Adrenal gland (tissue), 19 donors: ENCODE results near the gene UTP14A. TPM values are rescaled to one million over a fixed set of nuclear protein-coding genes. Genes with fewer than 3 reads are reported as not detected.
"Not testable (repeated sequence)": the region's sequence is repeated elsewhere in the genome, so short reads cannot be mapped to it uniquely, and the experiment has no call there.

Experiments
- DNase-seq, 7 donors: peaks; one replicate each; pipeline ENCODE4 v3.0.0-alpha.2; 2019 to 2020
- H3K27ac ChIP-seq, 5 donors: fragments of 200-600 bp; sonication (generic) in 4 of 5; 1 replicate in 3 of 5; 2 replicates in 2 of 5; pipeline versions ENCODE4 v1.5.1 to v1.8.0; 2016 to 2020; ENCODE audit warnings: mild to moderate bottlenecking in 1 of 5
- H3K27me3 ChIP-seq: fragments of 200-600 bp; 2 replicates; pipeline ENCODE4 v1.8.0; 2021
- H3K36me3 ChIP-seq, 2 donors: fragments of 200-600 bp; replicated peaks in 1 of 2; 1 replicate in 1 of 2; 2 replicates in 1 of 2; pipeline versions ENCODE4 v1.5.1 to v1.8.0; 2018 to 2022
- H3K4me1 ChIP-seq, 2 donors: fragments of 200-600 bp; replicated peaks in 1 of 2; 1 replicate in 1 of 2; 2 replicates in 1 of 2; pipeline versions ENCODE4 v1.5.1 to v1.8.0; 2018 to 2021
- H3K4me3 ChIP-seq, 4 donors: fragments of 200-600 bp; sonication (generic) in 3 of 4; one replicate each; pipeline ENCODE4 v1.5.1; 2016 to 2018
- H3K9me3 ChIP-seq, 3 donors: fragments of 200-600 bp; sonication (generic) in 1 of 3; replicated peaks in 1 of 3; 1 replicate in 2 of 3; 2 replicates in 1 of 3; pipeline versions ENCODE4 v1.5.1 to v1.8.0; 2016 to 2021
- CTCF ChIP-seq, 6 experiments: fragments of 450-650 bp in 4 of 6; fragments of 200-600 bp in 2 of 6; sonication (generic) in 1 of 6; IDR thresholded peaks; 1 replicate in 5 of 6; 2 replicates in 1 of 6; pipeline versions ENCODE4 v1.5.1 to v1.8.0; 2016 to 2021; ENCODE audit warnings: antibody characterized with exemption in 6 of 6, mild to moderate bottlenecking in 2 of 6, moderate library complexity in 1 of 6
- POLR2A ChIP-seq, 2 donors: fragments of 450-650 bp; IDR thresholded peaks; one replicate each; pipeline ENCODE4 v1.6.1; 2017; ENCODE audit warnings: antibody characterized with exemption in 2 of 2, mild to moderate bottlenecking in 2 of 2, moderate library complexity in 1 of 2
- WGBS, 4 donors: extraction: QIAGEN DNeasy Blood & Tissue Kit in 2 of 4; methylation state at CpG; one replicate each; pipeline versions ENCODE4 v1.1.5 to v1.1.7; 2013 to 2017; 5-methylcytosine and 5-hydroxymethylcytosine counted together
- intact Hi-C, 2 donors: fragments of 100-400 bp; cut with DNase I; formaldehyde crosslinking; loops; one replicate each; pipeline versions ENCODE4 v1.14.1 to v1.15.0; 2022 to 2023
- long read RNA-seq, 10 donors: library from polyadenylated mRNA in 3 of 10; unstranded in 2 of 10; stranded (forward) in 1 of 10; transcript quantifications; one replicate each; pipeline ENCODE4 v2.0.0 and lab custom pipeline, GENCODE V29; 2021 to 2026
- polyA plus RNA-seq, 3 donors: library from polyadenylated mRNA; stranded (reverse); fragments of 200-250 nt in 2 of 3; fragments of 350-450 nt in 1 of 3; fragmentation: Illumina TruSeq in 1 of 3; extraction: RNeasy Lipid Tissue Mini Kit (QIAGEN cat#74804) in 1 of 3; gene quantifications; one replicate each; pipeline ENCODE4 v1.2.3, GENCODE V29; 2013 to 2014
- total RNA-seq, 9 donors: library from RNA; depleted of rRNA in 4 of 9; stranded (reverse); fragments of >200 nt in 4 of 9; fragments of 120-200 nt in 1 of 9; fragmentation: NEBNext Ultra II Directional in 1 of 9; extraction: Animal tissue kit (Norgen Biotek cat#: 25700) in 1 of 9; gene quantifications; one replicate each; pipeline versions ENCODE4 v1.1.0 to v1.2.4, GENCODE V29; 2013 to 2023
- donor health status: healthy with polysubstance abuse.
- donor health status: Bipolar disorder and iron deficiency.
- donor health status: DM: yes; HTN: yes; CAD: no.
- donor health status: DM: no; HTN: no; CAD: no.
- donor health status: DM: no; HTN: no; CAD: no.
- donor health status: DM: yes; HTN: yes; CAD: no.

The UTP14A gene
- 10 to 100 TPM; 10.1 to 17.5 (median 14.8) TPM for total RNA-seq
- polyA plus RNA-seq: 10 to 100 TPM; 10.7 to 28.1 (median 11.1) TPM
- long read RNA-seq, donor 1, partial matches to known transcripts: 9 of 10 reads
- long read RNA-seq, donor 1, other reads (novel, unspliced or antisense): 0 of 10 reads
- long read RNA-seq, donor 2, partial matches to known transcripts: 0 of 1 reads
- long read RNA-seq, donor 2, other reads (novel, unspliced or antisense): 0 of 1 reads
- long read RNA-seq, donor 3, partial matches to known transcripts: 0 of 1 reads
- long read RNA-seq, donor 3, other reads (novel, unspliced or antisense): 0 of 1 reads
- long read RNA-seq, donor 4, partial matches to known transcripts: 6 of 7 reads
- long read RNA-seq, donor 4, other reads (novel, unspliced or antisense): 0 of 7 reads
- long read RNA-seq, donor 5, transcript UTP14A-201 (15 exons, 2,488 nt): major isoform, 25 of 29 reads
- long read RNA-seq, donor 5, partial matches to known transcripts: 0 of 29 reads
- long read RNA-seq, donor 5, other reads (novel, unspliced or antisense): 4 of 29 reads
- long read RNA-seq, donor 6, partial matches to known transcripts: 5 of 9 reads
- long read RNA-seq, donor 6, other reads (novel, unspliced or antisense): 1 of 9 reads
- long read RNA-seq, donor 7, partial matches to known transcripts: 0 of 2 reads
- long read RNA-seq, donor 7, other reads (novel, unspliced or antisense): 0 of 2 reads
- long read RNA-seq, donor 8, partial matches to known transcripts: 11 of 14 reads
- long read RNA-seq, donor 8, other reads (novel, unspliced or antisense): 0 of 14 reads
- long read RNA-seq, donor 9, partial matches to known transcripts: 7 of 9 reads
- long read RNA-seq, donor 9, other reads (novel, unspliced or antisense): 0 of 9 reads
- long read RNA-seq, donor 10, partial matches to known transcripts: 8 of 8 reads
- long read RNA-seq, donor 10, other reads (novel, unspliced or antisense): 0 of 8 reads

- Histone ChIP-seq H3K36me3 (peaks cover 0 to 4% of the 10 kb centered on the region in 2 donors), H3K9me3 (no peaks in the 10 kb centered on the region), H3K4me1 (no peaks in the 10 kb centered on the region), H3K27me3 (no peaks in the 10 kb centered on the region), H3K4me3 (peak within 1 kb of the TSS in 3 of 4 donors; percentile 3 to 70 (median 55)), H3K27ac (peak within 1 kb of the TSS; percentile 6 to 71 (median 53))
- 0 to 49% (median 17%) methylated on average over 28 to 53 of the region's 53 CpGs for WGBS, 4 donors
- intact Hi-C loops: no loop called here
- DNase-seq: peak; percentile 79 to 95 (median 89)
- TF ChIP-seq CTCF (IDR thresholded peaks at IDR 0.05) (no peak), POLR2A (IDR thresholded peaks at IDR 0.05) (peak in 1 of 2 donors; percentile 54)
These were observed at the start of gene UTP14A for GRCh38 chrX:129905787-129906580. Gene UTP14A (plus strand): TSS chrX:129906164. CDS start chrX:129906211, 47 bp downstream.

- DNase-seq, H3K36me3 ChIP-seq, H3K4me1 ChIP-seq, H3K9me3 ChIP-seq, H3K4me3 ChIP-seq, intact Hi-C loops, H3K27ac ChIP-seq, H3K27me3 ChIP-seq: not testable (repeated sequence)
- 45 to 86% (median 61%) methylated on average over 2 to 6 of the region's 6 CpGs for WGBS, 4 donors
These were observed 46.8 kb upstream of the UTP14A start for GRCh38 chrX:129859134-129859533.

GRCh38 chrX:129866321-129866720 is 39.6 kb upstream of the UTP14A start:
- peaks cover 12% of the 10 kb centered on the region for H3K27me3 ChIP-seq
- H3K9me3 ChIP-seq, H3K4me3 ChIP-seq, H3K4me1 ChIP-seq, H3K36me3 ChIP-seq, DNase-seq, intact Hi-C loops, H3K27ac ChIP-seq: not testable (repeated sequence)
- 63 to 75% (median 72%) methylated on average over 3 of the region's 3 CpGs for WGBS, 4 donors

- intact Hi-C loops: no loop called here
- Histone ChIP-seq H3K9me3 (no peaks in the 10 kb centered on the region), H3K27me3 (peaks cover 4% of the 10 kb centered on the region), H3K36me3 (no peaks in the 10 kb centered on the region), H3K4me3 (no peak overlapping the region), H3K4me1 (no peaks in the 10 kb centered on the region), H3K27ac (no peak overlapping the region)
- DNase-seq: no peak
- TF ChIP-seq POLR2A (IDR thresholded peaks at IDR 0.05) (no peak), CTCF (IDR thresholded peaks at IDR 0.05) (no peak)
- WGBS, 4 donors: 67 to 78% (median 76%) methylated on average over 1 to 2 of the region's 2 CpGs; no CpG with 5 or more reads in 1 of the 4 donors
These were observed 33.4 kb upstream of the UTP14A start for GRCh38 chrX:129872524-129872923.
